Measurements from ENCODE around the gene CCRL2.

DNA sequence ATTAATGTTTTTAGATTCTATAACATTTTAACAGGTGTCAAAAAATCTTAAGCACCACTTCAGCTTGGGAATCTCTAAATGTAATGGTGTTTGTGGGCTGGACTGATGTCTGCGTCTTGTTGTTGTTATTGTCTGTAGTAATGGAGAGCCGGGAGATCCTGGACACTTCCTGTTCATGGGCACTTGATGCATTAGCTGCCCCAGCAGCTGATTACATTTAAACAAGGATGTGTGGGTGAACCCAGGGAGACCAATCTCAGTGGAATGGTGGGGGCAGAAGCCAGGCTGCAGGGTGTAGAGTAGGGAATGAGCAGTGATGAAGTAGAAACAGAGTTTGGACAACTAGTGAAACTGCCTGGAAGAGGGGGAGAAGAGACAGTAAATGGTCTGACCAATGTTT lies 8.0 kb upstream of the CCRL2 start:
- TF ChIP-seq EP300 (IDR thresholded peaks at IDR 0.05; ENCODE audit: borderline replicate concordance): no peak
- no peak for TF ChIP-seq FOXM1 (IDR thresholded peaks at IDR 0.05; ENCODE audit: borderline replicate concordance, low read depth)
- no peak for TF ChIP-seq MAX (IDR thresholded peaks at IDR 0.05)
- TF ChIP-seq, protein P1, sequence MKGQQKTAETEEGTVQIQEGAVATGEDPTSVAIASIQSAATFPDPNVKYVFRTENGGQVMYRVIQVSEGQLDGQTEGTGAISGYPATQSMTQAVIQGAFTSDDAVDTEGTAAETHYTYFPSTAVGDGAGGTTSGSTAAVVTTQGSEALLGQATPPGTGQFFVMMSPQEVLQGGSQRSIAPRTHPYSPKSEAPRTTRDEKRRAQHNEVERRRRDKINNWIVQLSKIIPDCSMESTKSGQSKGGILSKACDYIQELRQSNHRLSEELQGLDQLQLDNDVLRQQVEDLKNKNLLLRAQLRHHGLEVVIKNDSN (IDR thresholded peaks at IDR 0.05): no peak
- TF ChIP-seq TEAD4 (IDR thresholded peaks at IDR 0.05): no peak
- TF ChIP-seq RAD21 (IDR thresholded peaks at IDR 0.05; ENCODE audit: low read depth): no peak
- TF ChIP-seq NFIC (IDR thresholded peaks at IDR 0.05): no peak
- TF ChIP-seq YY1 (IDR thresholded peaks at IDR 0.05; ENCODE audit: low read depth): no peak
- TF ChIP-seq, protein P2, sequence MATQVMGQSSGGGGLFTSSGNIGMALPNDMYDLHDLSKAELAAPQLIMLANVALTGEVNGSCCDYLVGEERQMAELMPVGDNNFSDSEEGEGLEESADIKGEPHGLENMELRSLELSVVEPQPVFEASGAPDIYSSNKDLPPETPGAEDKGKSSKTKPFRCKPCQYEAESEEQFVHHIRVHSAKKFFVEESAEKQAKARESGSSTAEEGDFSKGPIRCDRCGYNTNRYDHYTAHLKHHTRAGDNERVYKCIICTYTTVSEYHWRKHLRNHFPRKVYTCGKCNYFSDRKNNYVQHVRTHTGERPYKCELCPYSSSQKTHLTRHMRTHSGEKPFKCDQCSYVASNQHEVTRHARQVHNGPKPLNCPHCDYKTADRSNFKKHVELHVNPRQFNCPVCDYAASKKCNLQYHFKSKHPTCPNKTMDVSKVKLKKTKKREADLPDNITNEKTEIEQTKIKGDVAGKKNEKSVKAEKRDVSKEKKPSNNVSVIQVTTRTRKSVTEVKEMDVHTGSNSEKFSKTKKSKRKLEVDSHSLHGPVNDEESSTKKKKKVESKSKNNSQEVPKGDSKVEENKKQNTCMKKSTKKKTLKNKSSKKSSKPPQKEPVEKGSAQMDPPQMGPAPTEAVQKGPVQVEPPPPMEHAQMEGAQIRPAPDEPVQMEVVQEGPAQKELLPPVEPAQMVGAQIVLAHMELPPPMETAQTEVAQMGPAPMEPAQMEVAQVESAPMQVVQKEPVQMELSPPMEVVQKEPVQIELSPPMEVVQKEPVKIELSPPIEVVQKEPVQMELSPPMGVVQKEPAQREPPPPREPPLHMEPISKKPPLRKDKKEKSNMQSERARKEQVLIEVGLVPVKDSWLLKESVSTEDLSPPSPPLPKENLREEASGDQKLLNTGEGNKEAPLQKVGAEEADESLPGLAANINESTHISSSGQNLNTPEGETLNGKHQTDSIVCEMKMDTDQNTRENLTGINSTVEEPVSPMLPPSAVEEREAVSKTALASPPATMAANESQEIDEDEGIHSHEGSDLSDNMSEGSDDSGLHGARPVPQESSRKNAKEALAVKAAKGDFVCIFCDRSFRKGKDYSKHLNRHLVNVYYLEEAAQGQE (IDR thresholded peaks at IDR 0.05; ENCODE audit: low read depth): no peak

Data from Ishikawa (cell line).